PC-9 (cell line): Measurements from ENCODE around the gene ILF2.

Source experiments
- CTCF ChIP-seq: fragments of 200-600 bp; sonication (generic); conservative IDR thresholded peaks from 2 replicates; pipeline ENCODE4 v1.6.1; 2017; ENCODE audit warnings: mixed run types, antibody characterized with exemption, mild to moderate bottlenecking, moderate library complexity
- EZH2 ChIP-seq: fragments of 200-600 bp; sonication (generic); IDR thresholded peaks from 2 replicates; pipeline ENCODE4 v1.8.0; 2017; ENCODE audit warnings: antibody characterized with exemption, low read depth

- TF ChIP-seq CTCF (no peak), EZH2 (no peak)
Measured at GRCh38 chr1:153673511-153673910, 2.7 kb upstream of the ILF2 start.
